Activated T-cell treated with anti-CD3 and anti-CD28 coated beads, Interleukin-2, amount 50 U/mL, for 72 hours (primary cell): ENCODE measurements around the gene BTAF1. TPM values are rescaled to one million over a fixed set of nuclear protein-coding genes. Genes with fewer than 3 reads are reported as not detected.
"Not testable (repeated sequence)": the region's sequence is repeated elsewhere in the genome, so short reads cannot be mapped to it uniquely, and the experiment has no call there.

Experiments
- ATAC-seq, 2 donors: fragments of 150-1000 bp; cut with Tn5 transposase; replicated peaks in 1 of 2; 2 replicates each; pipeline ENCODE4 v1.10.0; 2021; ENCODE audit warnings: moderate library complexity in 2 of 2, mild to moderate bottlenecking in 1 of 2
- DNase-seq, 2 donors: peaks; one replicate each; pipeline ENCODE4 v3.0.0; 2021 to 2022; ENCODE audit warnings: mixed read lengths in 1 of 2
- H3K27ac Mint-ChIP-seq: one replicate; pipeline ENCODE4 v1.8.0; 2022; ENCODE audit warnings: mild to moderate bottlenecking, moderate library complexity, mixed read lengths
- H3K27me3 Mint-ChIP-seq: one replicate; pipeline ENCODE4 v1.8.0; 2022; ENCODE audit warnings: low read depth, mixed read lengths
- H3K36me3 Mint-ChIP-seq, 2 donors: one replicate each; pipeline ENCODE4 v1.8.0; 2022; ENCODE audit warnings: mixed read lengths in 2 of 2, mild to moderate bottlenecking in 1 of 2; ENCODE audit not compliant: insufficient read depth in 2 of 2
- H3K4me1 Mint-ChIP-seq: one replicate; pipeline ENCODE4 v1.8.0; 2022; ENCODE audit warnings: low read depth, mixed read lengths
- H3K4me3 Mint-ChIP-seq, 2 donors: one replicate each; pipeline ENCODE4 v1.8.0; 2022; ENCODE audit warnings: mild to moderate bottlenecking in 2 of 2, mixed read lengths in 2 of 2, moderate library complexity in 2 of 2
- H3K9me3 Mint-ChIP-seq, 2 donors: one replicate each; pipeline ENCODE4 v1.8.0; 2022; ENCODE audit warnings: mixed read lengths in 2 of 2
- total RNA-seq, 2 donors: library from RNA; stranded (reverse); gene quantifications; one replicate each; pipeline ENCODE4 v1.2.3, GENCODE V29; 2022

The BTAF1 gene
- total RNA-seq, 2 donors from 2014 or later, result 53.7 to 66.1 TPM

DNA sequence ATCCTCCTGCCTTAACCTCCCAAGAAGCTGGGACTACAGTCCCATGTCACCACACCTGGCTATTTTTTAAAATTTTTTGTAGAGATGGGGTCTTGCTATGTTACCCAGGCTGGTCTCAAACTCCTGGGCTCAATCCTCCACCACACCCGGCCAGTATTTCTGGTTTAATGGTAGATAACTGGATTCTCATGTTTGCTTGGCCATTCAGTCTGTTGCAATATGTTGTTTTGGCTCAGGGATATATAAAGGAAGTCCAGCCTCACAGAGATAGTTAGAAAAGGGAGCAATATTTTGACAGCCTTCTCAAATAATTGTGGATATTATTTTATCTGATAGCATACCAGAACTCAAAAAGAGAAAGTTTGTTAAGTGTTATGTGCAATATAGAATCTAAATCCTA, 82.4 kb downstream of the BTAF1 start:
- H3K4me1 Mint-ChIP-seq, result peaks cover 5% of the 10 kb centered on the region
- H3K4me3 Mint-ChIP-seq, result no peak overlapping the region
- H3K36me3 Mint-ChIP-seq, result peaks cover 12 to 22% of the 10 kb centered on the region in 2 donors
- H3K9me3 Mint-ChIP-seq, result peaks cover 0 to under 1% of the 10 kb centered on the region in 2 donors
- H3K27me3 Mint-ChIP-seq, result no peaks in the 10 kb centered on the region
- no peak for DNase-seq
- H3K27ac Mint-ChIP-seq, result no peak overlapping the region
- ATAC-seq, result no peak

DNA sequence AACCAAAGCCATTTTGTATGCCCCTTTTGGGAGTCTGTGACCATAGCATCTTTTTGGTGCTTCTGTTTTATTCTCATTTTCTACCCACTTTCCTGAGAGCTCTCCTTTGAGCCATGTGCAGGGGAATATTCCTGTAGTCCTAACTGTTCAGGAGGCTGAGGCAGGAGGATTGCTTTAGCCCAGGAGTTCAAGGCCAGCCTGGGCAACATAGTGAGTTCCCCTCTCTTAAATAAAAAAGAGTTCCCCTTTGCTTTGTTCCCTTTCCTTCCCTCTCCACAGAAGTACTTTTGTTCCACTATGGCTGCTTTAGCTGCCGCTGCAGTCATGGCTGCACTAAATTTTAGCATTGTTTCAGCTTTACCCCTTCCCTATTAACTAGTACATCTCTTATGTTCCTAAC, 85.9 kb downstream of the BTAF1 start:
- H3K36me3 Mint-ChIP-seq, result peaks cover 9 to 20% of the 10 kb centered on the region in 2 donors

DNA sequence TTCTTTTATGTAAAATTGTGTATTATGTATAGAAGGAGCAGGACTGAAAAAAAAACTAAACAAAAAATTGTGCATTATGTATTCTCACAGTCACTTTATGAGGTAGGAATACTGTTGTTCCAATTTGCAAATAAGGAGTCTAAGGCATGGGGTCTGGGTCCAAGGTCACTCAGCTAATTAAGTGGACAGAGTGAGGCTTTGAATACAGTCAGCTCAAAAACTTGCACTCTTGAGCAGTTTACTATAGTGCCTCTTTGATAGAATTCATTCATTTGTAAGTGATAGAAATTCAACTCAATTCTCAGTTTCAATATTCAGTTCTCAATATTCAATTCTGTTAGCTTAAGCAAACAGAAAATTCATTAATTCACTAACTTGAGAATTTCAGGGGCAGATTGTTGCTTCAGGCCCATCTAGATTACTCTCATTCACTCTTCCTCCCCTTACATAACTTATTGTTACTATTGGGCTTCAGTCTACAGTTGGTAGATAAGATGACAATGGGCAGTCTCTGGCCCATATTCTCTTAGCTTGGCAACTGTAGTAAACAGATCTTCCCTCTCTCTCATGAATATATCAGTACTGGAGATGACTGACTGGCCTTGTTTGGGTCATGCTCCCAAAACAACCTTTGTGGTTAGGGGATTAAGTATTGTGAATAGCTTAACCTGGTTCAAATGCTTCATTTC, 86.6 kb downstream of the BTAF1 start:
- Mint-ChIP-seq H3K36me3 (peaks cover 7 to 14% of the 10 kb centered on the region in 2 donors), H3K27ac (no peak overlapping the region), H3K4me3 (no peak overlapping the region), H3K4me1 (peaks cover 11% of the 10 kb centered on the region), H3K27me3 (no peaks in the 10 kb centered on the region), H3K9me3 (no peaks in the 10 kb centered on the region)
- DNase-seq (no peak), ATAC-seq (no peak)

More for the DNA sequence above, 85.9 kb downstream of the BTAF1 start:
- no peaks in the 10 kb centered on the region for H3K9me3 Mint-ChIP-seq
- H3K27me3 Mint-ChIP-seq, result no peaks in the 10 kb centered on the region
- peaks cover 11% of the 10 kb centered on the region for H3K4me1 Mint-ChIP-seq
- ATAC-seq (no peak), DNase-seq (no peak)
- H3K4me3 Mint-ChIP-seq, result no peak overlapping the region
- no peak overlapping the region for H3K27ac Mint-ChIP-seq

DNA sequence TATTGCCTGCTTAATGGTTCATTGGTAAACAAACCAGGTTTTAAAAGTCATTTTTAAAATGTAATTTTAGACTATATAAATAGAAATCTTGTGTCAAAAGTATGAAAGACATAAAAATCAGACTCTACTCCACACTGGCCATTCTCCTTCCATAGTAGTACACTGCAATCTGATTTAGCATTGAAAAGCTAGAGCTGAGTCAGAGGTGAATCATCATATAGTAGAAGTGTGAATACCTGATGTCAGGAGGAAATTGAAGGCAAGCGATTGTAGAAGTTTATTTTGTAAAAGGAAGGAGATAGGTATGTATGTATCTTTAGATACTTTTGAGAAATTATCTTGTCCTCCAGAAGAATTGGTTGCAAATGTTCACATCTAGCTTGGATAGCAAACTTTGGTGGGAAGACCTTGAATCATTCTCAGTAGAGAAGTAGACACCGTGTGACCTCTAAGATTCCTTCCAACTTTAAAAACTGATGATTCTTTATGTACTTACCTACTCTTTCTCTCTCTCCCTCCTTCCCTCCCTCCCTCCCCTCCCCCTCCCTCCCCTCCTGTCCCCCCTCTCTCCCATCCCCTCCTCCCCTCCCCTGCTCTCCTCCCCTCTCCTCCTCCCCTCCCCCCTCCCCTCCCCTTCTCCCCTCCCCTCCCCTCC, 88.1 kb downstream of the BTAF1 start:
- no peak overlapping the region for H3K4me3 Mint-ChIP-seq
- H3K36me3 Mint-ChIP-seq, result peaks cover 7 to 17% of the 10 kb centered on the region in 2 donors
- DNase-seq (no peak), ATAC-seq (peak; percentile 100)
- no peaks in the 10 kb centered on the region for H3K27me3 Mint-ChIP-seq
- H3K4me1 Mint-ChIP-seq, result peaks cover 11% of the 10 kb centered on the region
- no peaks in the 10 kb centered on the region for H3K9me3 Mint-ChIP-seq
- H3K27ac Mint-ChIP-seq, result peak overlapping the region; percentile 13

DNA sequence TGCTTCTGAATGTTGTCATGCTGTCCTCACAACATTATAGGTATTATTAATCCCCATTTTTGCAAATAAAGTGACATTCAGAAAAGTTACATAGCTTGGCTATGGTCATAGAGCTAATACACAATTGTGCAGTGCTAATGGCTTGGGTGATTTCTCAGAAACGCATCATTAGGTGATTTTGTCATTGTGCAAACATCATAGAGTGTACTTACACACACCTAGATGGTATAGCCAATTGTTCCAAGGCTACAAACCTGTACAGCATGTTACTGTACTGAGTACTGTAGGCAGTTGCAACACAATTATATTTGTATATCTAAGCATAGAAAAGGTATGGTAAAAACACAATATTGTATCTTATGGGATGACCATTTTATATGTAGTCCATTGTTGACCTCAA, 91.0 kb downstream of the BTAF1 start:
- peaks cover 10 to 32% of the 10 kb centered on the region in 2 donors for H3K36me3 Mint-ChIP-seq

DNA sequence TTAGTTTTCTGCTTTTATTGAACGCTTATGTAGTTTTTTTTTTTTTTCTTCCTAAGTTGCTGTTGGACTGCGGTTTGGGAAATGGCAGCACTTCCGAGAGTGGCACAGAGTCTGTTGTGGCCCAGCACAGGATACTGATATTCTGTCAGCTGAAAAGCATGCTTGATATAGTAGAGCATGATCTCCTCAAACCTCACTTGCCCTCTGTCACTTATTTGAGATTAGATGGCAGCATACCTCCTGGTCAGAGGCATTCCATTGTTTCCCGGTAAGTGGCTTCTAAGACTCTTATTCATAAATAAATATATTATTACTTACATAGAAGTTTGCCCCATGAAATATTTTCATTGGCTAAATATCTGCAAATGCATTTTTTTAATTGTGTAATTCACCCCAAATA, 101.1 kb downstream of the BTAF1 start:
- H3K27me3 Mint-ChIP-seq, result no peaks in the 10 kb centered on the region
- no peak for ATAC-seq
- H3K9me3 Mint-ChIP-seq, result no peaks in the 10 kb centered on the region
- H3K4me3 Mint-ChIP-seq, result no peak overlapping the region
- peaks cover 4 to 16% of the 10 kb centered on the region in 2 donors for H3K36me3 Mint-ChIP-seq
- peaks cover 8% of the 10 kb centered on the region for H3K4me1 Mint-ChIP-seq
- no peak for DNase-seq
- no peak overlapping the region for H3K27ac Mint-ChIP-seq

More for the DNA sequence above, 91.0 kb downstream of the BTAF1 start:
- Mint-ChIP-seq H3K4me3 (no peak overlapping the region), H3K27ac (no peak overlapping the region), H3K4me1 (peaks cover 15% of the 10 kb centered on the region), H3K9me3 (no peaks in the 10 kb centered on the region), H3K27me3 (no peaks in the 10 kb centered on the region)
- DNase-seq (no peak), ATAC-seq (no peak)

DNA sequence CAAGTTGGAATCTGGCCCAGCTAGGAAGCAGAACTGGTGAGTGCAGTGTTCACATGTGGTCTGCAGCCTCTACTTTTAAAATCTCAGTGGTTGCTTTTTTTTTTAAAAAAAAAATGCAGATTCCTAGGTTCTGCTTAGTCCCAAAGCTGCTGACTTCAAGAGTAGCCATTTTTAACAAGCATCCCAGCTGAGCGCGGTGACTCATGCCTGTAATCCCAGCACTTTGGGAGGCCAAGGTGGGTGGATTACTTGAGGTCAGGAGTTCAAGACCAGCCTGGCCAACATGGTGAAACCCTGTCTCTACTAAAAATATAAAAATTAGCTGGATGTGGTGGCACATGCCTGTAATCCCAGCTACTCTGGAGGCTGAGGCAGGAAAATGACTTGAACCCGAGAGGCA, 101.8 kb downstream of the BTAF1 start:
- H3K27ac Mint-ChIP-seq, H3K4me3 Mint-ChIP-seq, H3K9me3 Mint-ChIP-seq, H3K27me3 Mint-ChIP-seq, ATAC-seq, DNase-seq, H3K4me1 Mint-ChIP-seq: not testable (repeated sequence)
- peaks cover 4 to 16% of the 10 kb centered on the region in 2 donors for H3K36me3 Mint-ChIP-seq

DNA sequence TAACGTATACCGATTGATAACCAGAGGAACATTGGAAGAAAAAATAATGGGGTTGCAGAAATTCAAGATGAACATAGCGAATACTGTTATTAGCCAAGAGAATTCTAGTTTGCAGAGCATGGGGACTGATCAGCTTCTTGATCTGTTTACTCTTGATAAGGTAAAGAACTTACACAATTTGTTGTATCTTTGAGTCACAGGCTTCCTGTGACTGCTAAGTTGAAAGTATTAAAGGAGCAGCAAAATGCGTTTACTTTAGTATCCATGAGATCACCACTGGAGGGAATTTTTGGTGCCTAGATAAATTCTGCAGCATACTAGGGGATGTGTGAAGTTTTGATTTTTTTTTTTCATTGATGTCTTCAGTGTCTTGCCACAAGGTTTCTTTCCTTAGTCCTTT, 103.6 kb downstream of the BTAF1 start:
- Mint-ChIP-seq H3K9me3 (no peaks in the 10 kb centered on the region), H3K4me3 (no peak overlapping the region), H3K36me3 (peaks cover 4 to 31% of the 10 kb centered on the region in 2 donors), H3K27me3 (no peaks in the 10 kb centered on the region), H3K27ac (no peak overlapping the region), H3K4me1 (peaks cover 8% of the 10 kb centered on the region)
- DNase-seq (no peak), ATAC-seq (no peak)

DNA sequence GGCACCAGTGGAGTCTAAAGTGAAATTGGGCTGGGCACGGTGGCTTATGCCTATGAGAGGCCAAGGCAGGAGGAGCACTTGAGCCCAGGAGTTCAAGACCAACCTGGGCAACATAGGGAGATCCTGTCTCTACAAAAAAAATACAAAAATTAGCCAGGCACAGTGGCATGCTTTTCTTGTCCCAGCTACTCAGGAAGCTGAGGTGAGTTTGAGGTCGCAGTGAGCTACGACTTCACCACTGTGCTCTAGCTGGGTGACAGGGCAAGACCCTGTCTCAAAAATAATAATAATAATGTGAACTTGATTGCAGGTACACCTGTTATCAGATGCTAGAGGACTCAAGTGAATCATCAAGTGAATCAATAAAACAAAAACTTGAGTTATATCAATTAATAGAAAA, 108.0 kb downstream of the BTAF1 start:
- Mint-ChIP-seq H3K9me3 (no peaks in the 10 kb centered on the region), H3K27ac (no peak overlapping the region), H3K27me3 (no peaks in the 10 kb centered on the region), H3K4me3 (no peak overlapping the region), H3K4me1 (peaks cover 8% of the 10 kb centered on the region), H3K36me3 (peaks cover 5 to 36% of the 10 kb centered on the region in 2 donors)
- DNase-seq (no peak), ATAC-seq (no peak)

DNA sequence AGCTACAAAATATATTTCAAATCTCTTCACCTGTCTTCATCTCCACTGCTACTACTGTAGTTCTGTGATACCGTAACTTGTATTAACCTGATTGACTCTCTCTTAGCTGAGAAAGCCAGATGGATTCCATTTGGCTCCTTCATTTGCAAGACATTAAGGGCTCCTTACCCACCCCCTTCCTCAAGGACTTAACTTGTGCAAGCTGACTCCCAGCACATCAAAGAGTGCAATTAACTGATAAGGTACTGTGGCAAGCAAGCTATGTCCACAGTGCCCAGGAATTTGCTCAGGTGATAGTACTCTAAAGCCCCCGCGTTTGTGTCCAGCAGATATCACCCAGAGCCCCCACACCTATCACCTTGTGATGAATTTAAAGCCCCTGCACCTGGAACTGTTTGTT, 109.5 kb downstream of the BTAF1 start:
- peaks cover 3 to 25% of the 10 kb centered on the region in 2 donors for H3K36me3 Mint-ChIP-seq
- not testable (repeated sequence) for H3K27ac Mint-ChIP-seq, ATAC-seq, H3K4me1 Mint-ChIP-seq, DNase-seq, H3K4me3 Mint-ChIP-seq, H3K9me3 Mint-ChIP-seq, H3K27me3 Mint-ChIP-seq

DNA sequence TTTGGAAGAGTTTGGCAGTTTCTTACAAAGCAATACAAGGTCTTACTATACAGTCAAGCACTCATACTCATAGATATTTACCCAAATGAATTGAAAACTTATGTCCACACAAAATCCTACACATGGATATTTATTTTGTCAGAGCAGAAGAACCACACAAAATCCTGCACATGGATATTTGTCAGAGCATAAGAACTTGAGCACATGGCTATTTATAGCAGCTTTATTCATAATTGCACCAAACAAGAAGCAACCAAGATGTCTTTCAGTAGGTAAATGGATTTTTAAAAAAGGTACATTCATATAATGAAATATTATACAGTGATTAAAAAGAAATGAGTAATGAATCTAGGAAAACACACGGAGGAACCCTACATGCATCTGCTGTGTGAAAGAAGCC, 115.4 kb downstream of the BTAF1 start:
- no peaks in the 10 kb centered on the region for H3K27me3 Mint-ChIP-seq
- no peaks in the 10 kb centered on the region for H3K9me3 Mint-ChIP-seq
- H3K4me1 Mint-ChIP-seq, result no peaks in the 10 kb centered on the region
- no peak overlapping the region for H3K27ac Mint-ChIP-seq
- peaks cover under 1 to 4% of the 10 kb centered on the region in 2 donors for H3K36me3 Mint-ChIP-seq
- DNase-seq (no peak), ATAC-seq (no peak)
- no peak overlapping the region for H3K4me3 Mint-ChIP-seq

DNA sequence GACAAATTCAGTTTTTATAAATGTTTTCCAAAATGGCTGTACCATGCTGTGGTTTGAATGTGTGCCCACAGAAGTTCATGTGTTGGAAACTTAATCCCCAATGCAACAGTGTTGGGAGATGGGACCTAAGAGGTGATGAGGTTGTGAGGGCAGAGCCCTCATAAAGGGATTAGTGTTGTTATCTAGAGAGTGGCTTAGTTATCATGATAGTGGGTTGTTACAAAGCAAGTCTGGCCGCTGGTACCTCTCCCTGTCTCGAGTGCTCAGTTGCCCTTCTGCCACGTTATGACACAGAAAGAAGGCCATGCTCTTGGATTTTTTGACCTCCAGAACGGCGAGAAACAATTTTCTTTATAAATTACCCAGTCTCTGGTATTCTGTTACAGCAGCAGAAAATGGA, 119.0 kb downstream of the BTAF1 start:
- Mint-ChIP-seq H3K9me3 (no peaks in the 10 kb centered on the region), H3K4me3 (no peak overlapping the region), H3K36me3 (no peaks in the 10 kb centered on the region), H3K27ac (no peak overlapping the region), H3K4me1 (peaks cover under 1% of the 10 kb centered on the region), H3K27me3 (no peaks in the 10 kb centered on the region)
- ATAC-seq, result no peak
- DNase-seq, result no peak

DNA sequence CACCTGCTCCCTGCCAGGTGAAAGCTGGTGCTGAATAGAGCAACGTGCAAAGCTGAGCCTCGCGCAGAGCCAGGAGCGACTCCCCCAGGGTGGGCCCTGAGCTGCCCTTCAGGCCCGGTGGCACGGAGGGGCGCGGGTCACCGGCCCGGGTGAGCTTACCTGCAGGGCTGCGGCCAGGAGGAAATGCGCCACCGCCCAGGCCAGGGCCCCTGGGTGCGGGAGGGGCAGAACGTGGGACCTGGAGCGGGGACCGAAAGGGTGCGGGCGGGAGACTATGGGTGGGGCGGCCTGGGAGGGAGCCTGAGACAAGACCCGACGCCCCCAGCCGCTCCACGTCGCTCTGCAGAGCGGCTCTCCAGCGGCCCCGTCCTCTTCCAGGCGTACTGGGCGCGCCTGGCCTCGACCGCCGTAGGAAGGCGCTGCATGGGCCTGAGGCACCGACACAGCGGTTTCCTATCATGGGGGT, 122.1 kb downstream of the BTAF1 start:
- no peaks in the 10 kb centered on the region for H3K27me3 Mint-ChIP-seq
- no peaks in the 10 kb centered on the region for H3K36me3 Mint-ChIP-seq
- H3K4me1 Mint-ChIP-seq, result peaks cover 10% of the 10 kb centered on the region
- DNase-seq (no peak), ATAC-seq (no peak)
- H3K9me3 Mint-ChIP-seq, result no peaks in the 10 kb centered on the region
- no peak overlapping the region for H3K4me3 Mint-ChIP-seq
- no peak overlapping the region for H3K27ac Mint-ChIP-seq
